Breast epithelium (tissue), 4 donors: ENCODE results near the gene ALDOB. TPM values are rescaled to one million over a fixed set of nuclear protein-coding genes. Genes with fewer than 3 reads are reported as not detected.

Experiments
- DNase-seq, 2 donors: peaks; one replicate each; pipeline ENCODE4 v3.0.0-alpha.2; 2019; ENCODE audit warnings: low spot score in 2 of 2
- H3K27ac ChIP-seq, 2 donors: fragments of 200-600 bp; sonication (generic) in 1 of 2; one replicate each; pipeline ENCODE4 v1.5.1; 2016 to 2019; ENCODE audit warnings: mild to moderate bottlenecking in 1 of 2
- H3K27me3 ChIP-seq, 2 donors: fragments of 200-600 bp; sonication (generic) in 1 of 2; one replicate each; pipeline versions ENCODE4 v1.5.1 to v1.6.0; 2017 to 2019; ENCODE audit warnings: control low read depth in 1 of 2, mild to moderate bottlenecking in 1 of 2
- H3K36me3 ChIP-seq: fragments of 200-600 bp; one replicate; pipeline ENCODE4 v1.5.1; 2019
- H3K4me1 ChIP-seq, 2 donors: fragments of 200-600 bp; sonication (generic); one replicate each; pipeline ENCODE4 v1.5.1; 2016 to 2019; ENCODE audit warnings: control low read depth in 1 of 2
- H3K4me3 ChIP-seq, 3 donors: fragments of 200-600 bp; sonication (generic); 1 replicate in 2 of 3; 2 replicates in 1 of 3; pipeline ENCODE4 v1.5.1; 2016 to 2019; ENCODE audit warnings: mild to moderate bottlenecking in 3 of 3, moderate library complexity in 2 of 3
- H3K9me3 ChIP-seq, 2 donors: fragments of 200-600 bp; sonication (generic) in 1 of 2; one replicate each; pipeline ENCODE4 v1.5.1; 2016 to 2019; ENCODE audit warnings: control low read depth in 1 of 2
- CTCF ChIP-seq, 3 donors: fragments of 450-650 bp; IDR thresholded peaks; one replicate each; pipeline ENCODE4 v1.5.1; 2016 to 2017; ENCODE audit warnings: antibody characterized with exemption in 3 of 3, mild to moderate bottlenecking in 3 of 3, moderate library complexity in 3 of 3
- POLR2A ChIP-seq: fragments of 450-650 bp; IDR thresholded peaks from one replicate; pipeline ENCODE4 v1.6.1; 2016; ENCODE audit warnings: antibody characterized with exemption, mild to moderate bottlenecking, moderate library complexity
- POLR2AphosphoS5 ChIP-seq, 3 donors: sonication (generic); formaldehyde crosslinking; IDR thresholded peaks; one replicate each; pipeline ENCODE4 v1.6.1; 2017; ENCODE audit warnings: antibody characterized with exemption in 3 of 3
- intact Hi-C: fragments of 100-400 bp; cut with DNase I; formaldehyde crosslinking; loops from one replicate; pipeline ENCODE4 v1.15.1; 2023; ENCODE audit warnings: low total_unique reads
- total RNA-seq, 3 donors: library from RNA; depleted of rRNA; stranded (reverse); fragments of >200 nt; gene quantifications; one replicate each; pipeline ENCODE4 v1.1.0, GENCODE V29; 2016

ALDOB gene
- total RNA-seq, 3 donors from 2014 or later: 0.66 TPM; not detected in 2

GRCh38 chr9:101440714-101441230, 5.2 kb upstream of the ALDOB start:
- intact Hi-C loops: no loop called here
- no peaks in the 10 kb centered on the region for H3K4me1 ChIP-seq
- DNase-seq: no peak
- no peaks in the 10 kb centered on the region for H3K9me3 ChIP-seq
- H3K36me3 ChIP-seq: no peaks in the 10 kb centered on the region
- no peak for TF ChIP-seq CTCF (IDR thresholded peaks at IDR 0.05)
- TF ChIP-seq POLR2AphosphoS5 (IDR thresholded peaks at IDR 0.05): no peak
- no peak for TF ChIP-seq POLR2A
- H3K4me3 ChIP-seq: no peak overlapping the region
- peaks cover 0 to 4% of the 10 kb centered on the region in 2 donors for H3K27me3 ChIP-seq
- no peak overlapping the region for H3K27ac ChIP-seq

GRCh38 chr9:101438523-101438922, 2.9 kb upstream of the ALDOB start:
- TF ChIP-seq CTCF (IDR thresholded peaks at IDR 0.05) (no peak), POLR2AphosphoS5 (IDR thresholded peaks at IDR 0.05) (no peak), POLR2A (no peak)
- Histone ChIP-seq H3K4me3 (no peak overlapping the region), H3K9me3 (no peaks in the 10 kb centered on the region), H3K36me3 (no peaks in the 10 kb centered on the region), H3K4me1 (no peaks in the 10 kb centered on the region), H3K27ac (no peak overlapping the region), H3K27me3 (peaks cover 0 to 4% of the 10 kb centered on the region in 2 donors)
- intact Hi-C loops: no loop called here
- DNase-seq: no peak

DNA sequence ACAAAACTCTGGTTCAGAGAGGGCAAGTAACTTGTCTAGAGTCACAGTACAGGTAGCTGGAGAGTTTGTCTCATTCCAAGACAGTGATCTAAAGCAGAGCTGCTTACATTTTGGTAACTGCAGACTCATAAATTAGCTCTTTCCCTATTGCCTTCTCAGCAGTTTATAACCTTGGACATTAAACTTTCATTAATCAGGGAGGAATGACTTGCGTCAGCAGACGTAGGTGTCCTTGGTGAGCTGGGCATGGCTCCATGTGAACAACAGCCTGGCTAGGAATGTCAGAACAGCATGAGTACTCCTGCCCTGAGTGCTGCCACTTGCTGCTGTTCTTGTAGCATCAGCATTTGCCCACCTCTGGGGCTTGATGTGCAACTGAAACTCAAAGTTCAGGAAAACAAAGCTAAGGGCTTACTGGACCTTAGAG, 2.2 kb upstream of the ALDOB start:
- no peak overlapping the region for H3K27ac ChIP-seq
- TF ChIP-seq POLR2A: no peak
- TF ChIP-seq CTCF (IDR thresholded peaks at IDR 0.05): no peak
- no peak for TF ChIP-seq POLR2AphosphoS5 (IDR thresholded peaks at IDR 0.05)
- intact Hi-C loops: no loop called here
- H3K4me3 ChIP-seq: no peak overlapping the region
- H3K4me1 ChIP-seq: no peaks in the 10 kb centered on the region
- H3K27me3 ChIP-seq: peaks cover 0 to 4% of the 10 kb centered on the region in 2 donors
- H3K9me3 ChIP-seq: no peaks in the 10 kb centered on the region
- H3K36me3 ChIP-seq: no peaks in the 10 kb centered on the region
- no peak for DNase-seq

DNA sequence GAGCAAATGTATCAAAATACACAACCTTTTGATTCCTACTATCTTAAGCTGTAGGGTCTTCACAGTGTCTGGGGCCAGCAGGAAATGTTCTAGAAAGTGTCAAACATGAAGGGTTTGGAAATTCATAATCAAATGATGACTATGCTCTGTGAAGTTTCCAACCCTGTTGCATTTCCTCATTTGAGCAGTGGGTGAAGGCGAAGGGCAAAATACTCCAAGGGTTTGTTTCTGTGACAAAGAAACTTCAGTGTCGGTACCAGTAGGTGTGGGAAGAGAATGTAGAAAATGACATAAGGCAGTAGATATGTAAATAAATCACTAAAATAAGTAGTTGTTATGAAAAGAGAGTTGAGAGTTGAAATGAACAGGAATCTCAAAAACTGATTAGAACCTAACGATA, 576 bp downstream of the ALDOB start:
- no peaks in the 10 kb centered on the region for H3K9me3 ChIP-seq
- H3K4me3 ChIP-seq: no peak overlapping the region
- H3K4me1 ChIP-seq: no peaks in the 10 kb centered on the region
- no peak for TF ChIP-seq CTCF (IDR thresholded peaks at IDR 0.05)
- TF ChIP-seq POLR2AphosphoS5 (IDR thresholded peaks at IDR 0.05): no peak
- H3K36me3 ChIP-seq: no peaks in the 10 kb centered on the region
- no peak overlapping the region for H3K27ac ChIP-seq
- H3K27me3 ChIP-seq: no peaks in the 10 kb centered on the region
- intact Hi-C loops: no loop called here
- DNase-seq: no peak

GRCh38 chr9:101433229-101433628, 2.3 kb downstream of the ALDOB start:
- DNase-seq: no peak
- intact Hi-C loops: no loop called here
- no peak overlapping the region for H3K27ac ChIP-seq

More at GRCh38 chr9:101433229-101433628, 2.3 kb downstream of the ALDOB start:
- Histone ChIP-seq H3K36me3 (no peaks in the 10 kb centered on the region), H3K9me3 (no peaks in the 10 kb centered on the region), H3K27me3 (no peaks in the 10 kb centered on the region), H3K4me1 (no peaks in the 10 kb centered on the region), H3K4me3 (no peak overlapping the region)
- TF ChIP-seq POLR2A (no peak), CTCF (IDR thresholded peaks at IDR 0.05) (no peak), POLR2AphosphoS5 (IDR thresholded peaks at IDR 0.05) (no peak)
